HG03103 (cell line): Measurements from ENCODE around the gene PAK5.

ENCODE experiments used
- ATAC-seq: cut with Tn5 transposase; IDR thresholded peaks from one replicate; pipeline ENCODE4 v1.9.1; 2021; ENCODE audit warnings: low read depth; ENCODE audit not compliant: unreplicated experiment

The PAK5 gene

GRCh38 chr20:9503526-9504245, 335.2 kb downstream of the PAK5 start:
- ATAC-seq: no peak

- ATAC-seq: no peak
Observed at GRCh38 chr20:9501473-9501872, 337.4 kb downstream of the PAK5 start.

- ATAC-seq: no peak
Observed at GRCh38 chr20:9500121-9500520, 338.8 kb downstream of the PAK5 start.

- no peak for ATAC-seq
Observed at GRCh38 chr20:9499126-9499899, 339.6 kb downstream of the PAK5 start.

- ATAC-seq: no peak
Observed at GRCh38 chr20:9498322-9498721, 340.6 kb downstream of the PAK5 start.

GRCh38 chr20:9496155-9496554, 342.7 kb downstream of the PAK5 start:
- no peak for ATAC-seq

GRCh38 chr20:9495701-9496100, 343.2 kb downstream of the PAK5 start:
- ATAC-seq: no peak

- no peak for ATAC-seq
Observed at GRCh38 chr20:9493803-9494202, 345.1 kb downstream of the PAK5 start.

- no peak for ATAC-seq
Observed at GRCh38 chr20:9492067-9492466, 346.8 kb downstream of the PAK5 start.

GRCh38 chr20:9491324-9491723, 347.6 kb downstream of the PAK5 start:
- no peak for ATAC-seq

- ATAC-seq: no peak
Observed at GRCh38 chr20:9490631-9491030, 348.2 kb downstream of the PAK5 start.

GRCh38 chr20:9490161-9490560, 348.7 kb downstream of the PAK5 start:
- no peak for ATAC-seq

- no peak for ATAC-seq
Observed at GRCh38 chr20:9488063-9488462, 350.8 kb downstream of the PAK5 start.
